Measurements from ENCODE around the gene HIC2.
"Not testable (repeated sequence)": the region's sequence is repeated elsewhere in the genome, so short reads cannot be mapped to it uniquely, and the experiment has no call there.

The HIC2 gene, protein sequence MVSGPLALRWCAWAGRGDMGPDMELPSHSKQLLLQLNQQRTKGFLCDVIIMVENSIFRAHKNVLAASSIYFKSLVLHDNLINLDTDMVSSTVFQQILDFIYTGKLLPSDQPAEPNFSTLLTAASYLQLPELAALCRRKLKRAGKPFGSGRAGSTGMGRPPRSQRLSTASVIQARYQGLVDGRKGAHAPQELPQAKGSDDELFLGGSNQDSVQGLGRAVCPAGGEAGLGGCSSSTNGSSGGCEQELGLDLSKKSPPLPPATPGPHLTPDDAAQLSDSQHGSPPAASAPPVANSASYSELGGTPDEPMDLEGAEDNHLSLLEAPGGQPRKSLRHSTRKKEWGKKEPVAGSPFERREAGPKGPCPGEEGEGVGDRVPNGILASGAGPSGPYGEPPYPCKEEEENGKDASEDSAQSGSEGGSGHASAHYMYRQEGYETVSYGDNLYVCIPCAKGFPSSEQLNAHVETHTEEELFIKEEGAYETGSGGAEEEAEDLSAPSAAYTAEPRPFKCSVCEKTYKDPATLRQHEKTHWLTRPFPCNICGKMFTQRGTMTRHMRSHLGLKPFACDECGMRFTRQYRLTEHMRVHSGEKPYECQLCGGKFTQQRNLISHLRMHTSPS

GRCh38 chr22:21417227-21417746 is at the start of gene HIC2:
Gene HIC2 (plus strand): TSS chr22:21417371. CDS start chr22:21442832, 25,461 bp downstream.
- DNase-seq, result not testable (repeated sequence)

GRCh38 chr22:21368603-21369310 is 48.4 kb upstream of the HIC2 start:
- DNase-seq, result not testable (repeated sequence)

- not testable (repeated sequence) for DNase-seq
These were observed 41.3 kb upstream of the HIC2 start for GRCh38 chr22:21375880-21376279.

- not testable (repeated sequence) for DNase-seq
These were observed 33.3 kb upstream of the HIC2 start, which contains the start of gene RIMBP3B for GRCh38 chr22:21383701-21384467. Gene RIMBP3B (plus strand): TSS chr22:21383751. CDS start chr22:21383859, 108 bp downstream.

- DNase-seq, result not testable (repeated sequence)
These were observed 32.5 kb upstream of the HIC2 start for GRCh38 chr22:21384468-21385357.

GRCh38 chr22:21389480-21389879 is 27.7 kb upstream of the HIC2 start:
- not testable (repeated sequence) for DNase-seq

DNA sequence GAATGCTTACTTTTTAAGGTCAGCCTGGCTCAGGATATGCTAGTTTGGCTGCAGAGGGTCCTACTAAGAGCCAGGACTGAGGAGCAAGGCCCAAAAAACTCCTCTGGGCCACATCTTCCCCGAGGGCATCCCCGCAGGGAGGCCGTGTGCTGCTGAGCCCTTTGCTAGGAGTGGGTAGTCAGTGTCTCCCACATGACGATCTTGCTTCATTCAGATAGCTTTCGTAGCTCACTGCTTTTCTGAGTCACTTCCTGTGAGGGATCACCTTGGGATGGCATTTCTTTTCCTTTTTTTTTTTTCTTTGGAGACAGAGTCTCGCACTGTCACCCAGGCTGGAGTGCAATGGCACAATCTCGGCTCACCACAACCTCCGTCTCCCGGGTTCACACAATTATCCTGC is 27.2 kb upstream of the HIC2 start:
- not testable (repeated sequence) for DNase-seq

GRCh38 chr22:21394613-21395012 is 22.6 kb upstream of the HIC2 start:
- not testable (repeated sequence) for DNase-seq

- DNase-seq, result not testable (repeated sequence)
These were observed 15.8 kb upstream of the HIC2 start for GRCh38 chr22:21401197-21401969.

- DNase-seq, result not testable (repeated sequence)
These were observed 14.3 kb upstream of the HIC2 start for GRCh38 chr22:21402763-21403314.

DNA sequence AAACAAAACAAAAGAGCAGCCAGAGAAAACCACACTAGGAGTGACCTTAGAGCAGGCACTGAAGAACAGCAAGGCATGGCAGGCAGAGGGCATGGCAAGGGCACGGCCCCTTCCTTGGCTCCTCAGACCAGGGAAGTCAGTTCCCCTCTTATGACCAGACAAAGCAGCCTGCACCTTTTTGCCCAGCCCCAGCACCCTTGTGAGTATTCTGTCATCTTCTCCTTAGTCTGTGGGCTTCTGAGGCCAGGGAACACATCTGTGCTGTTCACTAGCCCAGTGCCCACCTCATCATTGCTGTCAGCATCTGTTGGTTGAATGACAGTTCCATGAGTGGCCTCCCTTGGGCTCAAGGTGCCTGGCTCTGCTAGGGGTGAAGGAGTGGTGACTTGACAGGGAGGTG is 10.0 kb upstream of the HIC2 start:
- DNase-seq, result not testable (repeated sequence)

GRCh38 chr22:21407792-21408191 is 9.4 kb upstream of the HIC2 start:
- DNase-seq, result not testable (repeated sequence)

DNA sequence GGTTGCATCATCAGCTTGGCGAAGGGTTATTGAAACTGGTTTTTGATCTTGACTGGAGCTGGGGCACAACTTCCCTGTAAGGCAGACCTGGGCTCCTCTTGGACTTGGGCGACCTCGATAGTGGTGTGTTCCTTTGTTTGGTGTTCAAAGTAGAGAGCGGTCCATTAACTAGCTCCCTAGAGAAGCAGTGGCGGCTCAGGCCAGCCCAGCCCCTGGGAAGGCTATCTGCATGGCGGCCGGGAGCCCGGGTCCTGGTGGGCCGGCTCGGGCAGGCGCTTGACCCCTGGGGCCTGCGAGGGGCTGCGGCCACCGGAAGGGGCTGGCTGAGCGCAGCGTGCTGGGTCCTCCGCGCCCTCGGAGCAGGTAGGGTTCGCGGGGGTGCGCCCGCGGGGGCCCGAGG is 796 bp upstream of the HIC2 start:
- not testable (repeated sequence) for DNase-seq

GRCh38 chr22:21417853-21418252 is 682 bp downstream of the HIC2 start:
- not testable (repeated sequence) for DNase-seq

GRCh38 chr22:21418974-21419638 is 1.9 kb downstream of the HIC2 start:
- not testable (repeated sequence) for DNase-seq

DNA sequence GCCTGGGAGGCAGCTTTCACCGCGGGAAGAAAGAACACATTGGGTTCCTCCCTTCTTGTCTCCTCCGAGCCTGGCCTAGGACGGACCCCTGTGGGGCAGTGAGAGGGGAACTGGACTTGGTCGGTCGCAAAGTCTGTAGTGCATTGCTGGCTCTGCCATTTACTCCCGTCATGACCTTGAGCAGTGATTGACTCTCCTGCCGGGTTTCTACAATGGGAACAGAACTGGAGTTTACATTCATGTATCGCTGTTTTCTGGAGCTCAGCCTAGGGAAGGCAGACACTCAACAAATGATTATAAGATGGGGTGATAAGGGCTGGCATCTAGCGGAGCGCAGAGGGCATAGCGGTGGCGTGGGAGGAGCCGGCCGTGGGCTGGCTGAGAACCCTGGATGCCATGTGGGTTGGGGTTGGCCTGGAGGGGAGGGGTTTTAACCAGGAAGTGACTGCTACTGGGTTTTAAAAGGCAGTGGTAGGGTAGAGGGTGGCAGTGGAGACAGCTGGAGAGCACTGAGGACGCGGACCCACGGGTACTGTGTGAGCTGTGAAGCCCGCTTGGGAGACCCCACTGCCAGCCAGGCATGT is 3.1 kb downstream of the HIC2 start:
- not testable (repeated sequence) for DNase-seq

DNA sequence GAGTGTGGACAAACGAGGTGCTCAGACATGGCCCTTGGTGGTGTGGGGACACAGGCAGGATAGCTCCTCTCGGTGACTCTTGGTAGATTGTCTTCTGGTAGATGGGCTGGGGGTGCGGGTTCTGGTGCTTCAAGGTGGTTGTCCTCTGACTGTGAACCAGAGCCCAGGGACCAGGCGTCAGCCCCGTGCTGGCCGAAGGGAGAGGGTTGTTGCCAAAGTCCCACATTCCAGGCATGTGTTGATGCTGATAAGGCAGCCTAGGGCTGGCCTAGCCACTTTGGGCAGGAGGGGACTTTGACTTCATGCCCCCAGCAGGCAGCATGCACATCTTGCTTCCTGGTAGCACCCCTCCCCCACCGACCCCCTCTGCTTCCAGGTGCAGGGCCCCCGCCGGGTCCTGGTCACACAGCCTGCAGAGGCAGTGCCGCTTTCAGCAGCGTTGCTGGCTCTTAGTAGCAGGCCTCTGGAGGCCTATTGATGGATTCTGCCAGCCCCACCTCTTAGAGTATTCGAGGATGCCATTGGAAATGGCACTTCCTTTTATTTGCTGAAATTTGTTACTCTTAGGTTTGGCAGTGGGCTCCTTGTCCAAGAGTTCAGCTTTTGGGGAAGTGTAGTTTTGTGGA is 7.0 kb downstream of the HIC2 start:
- DNase-seq, result not testable (repeated sequence)

Measured in SHP77 treated with DMSO at 0.1 percent for 48 hours (cell line).